ENCODE measurements around the gene SKA2.
A peak's percentile ranks its signal among the peaks of the same experiment; 100 is the strongest.

Gene SKA2

DNA sequence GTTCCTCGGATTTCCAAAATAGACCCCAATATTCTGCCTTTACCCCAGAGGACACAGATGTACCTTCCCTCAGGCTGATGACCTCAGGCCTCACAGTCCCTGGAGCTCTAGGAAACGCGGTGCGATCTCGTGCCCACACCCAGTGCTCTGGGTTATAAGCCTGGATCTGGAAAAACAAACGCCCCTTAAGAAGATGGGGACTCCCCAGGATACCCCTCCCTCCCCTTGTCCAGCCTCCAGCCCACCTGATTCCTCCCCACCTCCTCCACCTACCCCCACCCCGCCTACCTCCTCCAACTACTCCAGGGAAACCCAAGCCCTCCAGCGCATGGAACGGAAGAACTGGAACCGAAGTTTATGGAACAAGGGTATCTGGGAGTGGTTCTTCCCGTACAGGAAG, 19.7 kb upstream of the SKA2 start:
- Histone ChIP-seq H3K9me3 (ENCODE audit: control insufficient read depth, low read length) (no peaks in the 10 kb centered on the region), H3K27me3 (ENCODE audit: control insufficient read depth, insufficient read depth, low read length) (no peaks in the 10 kb centered on the region), H3K4me3 (ENCODE audit: low read length) (no peak overlapping the region), H3K36me3 (ENCODE audit: control insufficient read depth, insufficient read depth, low read length) (no peaks in the 10 kb centered on the region), H3K9ac (ENCODE audit: low read length) (no peak overlapping the region), H3K4me1 (ENCODE audit: control insufficient read depth, insufficient read depth, low read length) (no peaks in the 10 kb centered on the region)

GRCh38 chr17:59172436-59173004, 17.5 kb upstream of the SKA2 start:
- no peak overlapping the region for H3K9ac ChIP-seq (ENCODE audit: low read length)
- H3K36me3 ChIP-seq (ENCODE audit: control insufficient read depth, insufficient read depth, low read length) = no peaks in the 10 kb centered on the region
- no peaks in the 10 kb centered on the region for H3K9me3 ChIP-seq (ENCODE audit: control insufficient read depth, low read length)
- H3K27me3 ChIP-seq (ENCODE audit: control insufficient read depth, insufficient read depth, low read length) = no peaks in the 10 kb centered on the region
- no peaks in the 10 kb centered on the region for H3K4me1 ChIP-seq (ENCODE audit: control insufficient read depth, insufficient read depth, low read length)
- no peak overlapping the region for H3K4me3 ChIP-seq (ENCODE audit: low read length)

- no peaks in the 10 kb centered on the region for H3K4me1 ChIP-seq (ENCODE audit: control insufficient read depth, insufficient read depth, low read length)
- H3K4me3 ChIP-seq (ENCODE audit: low read length) = no peak overlapping the region
- H3K9me3 ChIP-seq (ENCODE audit: control insufficient read depth, low read length) = no peaks in the 10 kb centered on the region
- no peaks in the 10 kb centered on the region for H3K27me3 ChIP-seq (ENCODE audit: control insufficient read depth, insufficient read depth, low read length)
- no peaks in the 10 kb centered on the region for H3K36me3 ChIP-seq (ENCODE audit: control insufficient read depth, insufficient read depth, low read length)
- H3K9ac ChIP-seq (ENCODE audit: low read length) = no peak overlapping the region
Measured at GRCh38 chr17:59167571-59168001, 12.6 kb upstream of the SKA2 start.

DNA sequence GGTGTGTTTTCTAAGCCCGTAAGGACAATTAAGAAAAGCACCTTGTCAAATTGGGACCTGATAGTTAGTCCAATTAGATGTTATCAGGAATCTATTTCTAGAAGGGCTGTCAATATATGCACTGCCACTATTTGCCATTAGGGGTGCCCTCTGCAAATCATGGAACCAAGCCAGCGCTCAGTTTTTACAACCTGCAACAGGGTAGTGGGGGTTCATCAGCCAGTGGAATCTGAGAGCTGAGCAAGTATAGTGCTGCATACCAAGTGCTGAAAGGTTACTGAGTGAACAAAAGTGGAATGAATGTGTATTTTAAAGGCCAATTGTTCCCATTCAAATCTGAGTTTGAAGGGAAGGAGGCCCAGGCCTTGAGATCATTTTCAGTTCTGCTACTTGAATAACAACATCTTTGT, 11.0 kb upstream of the SKA2 start:
- H3K9ac ChIP-seq (ENCODE audit: low read length) = no peak overlapping the region
- no peaks in the 10 kb centered on the region for H3K36me3 ChIP-seq (ENCODE audit: control insufficient read depth, insufficient read depth, low read length)
- no peaks in the 10 kb centered on the region for H3K27me3 ChIP-seq (ENCODE audit: control insufficient read depth, insufficient read depth, low read length)
- H3K9me3 ChIP-seq (ENCODE audit: control insufficient read depth, low read length) = no peaks in the 10 kb centered on the region
- no peaks in the 10 kb centered on the region for H3K4me1 ChIP-seq (ENCODE audit: control insufficient read depth, insufficient read depth, low read length)
- H3K4me3 ChIP-seq (ENCODE audit: low read length) = no peak overlapping the region

DNA sequence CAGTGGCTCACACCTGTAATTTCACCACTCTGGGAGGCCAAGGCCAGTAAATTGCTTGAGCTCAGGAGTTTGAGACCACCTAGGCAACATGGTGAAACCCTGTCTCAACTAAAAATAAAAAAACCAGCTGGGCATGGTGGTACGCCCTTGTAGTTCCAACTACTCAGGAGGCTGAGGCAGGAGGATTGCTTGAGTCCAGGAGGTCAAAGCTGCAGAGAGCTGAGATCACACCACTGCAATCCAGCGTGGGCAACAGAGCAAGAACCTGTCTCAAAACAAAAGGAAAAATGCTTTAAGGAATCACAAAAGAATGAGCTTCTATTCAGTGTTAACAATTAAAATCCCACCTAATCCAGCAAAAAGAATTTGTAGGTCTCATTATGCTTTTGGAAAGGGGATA, 6.5 kb upstream of the SKA2 start:
- no peaks in the 10 kb centered on the region for H3K9me3 ChIP-seq (ENCODE audit: control insufficient read depth, low read length)
- peaks cover 9% of the 10 kb centered on the region for H3K4me1 ChIP-seq (ENCODE audit: control insufficient read depth, insufficient read depth, low read length)
- H3K4me3 ChIP-seq (ENCODE audit: low read length) = no peak overlapping the region
- H3K36me3 ChIP-seq (ENCODE audit: control insufficient read depth, insufficient read depth, low read length) = no peaks in the 10 kb centered on the region
- H3K9ac ChIP-seq (ENCODE audit: low read length) = no peak overlapping the region
- H3K27me3 ChIP-seq (ENCODE audit: control insufficient read depth, insufficient read depth, low read length) = no peaks in the 10 kb centered on the region

- Histone ChIP-seq H3K4me1 (ENCODE audit: control insufficient read depth, insufficient read depth, low read length) (peaks cover 17% of the 10 kb centered on the region), H3K36me3 (ENCODE audit: control insufficient read depth, insufficient read depth, low read length) (no peaks in the 10 kb centered on the region), H3K27me3 (ENCODE audit: control insufficient read depth, insufficient read depth, low read length) (no peaks in the 10 kb centered on the region), H3K9me3 (ENCODE audit: control insufficient read depth, low read length) (no peaks in the 10 kb centered on the region), H3K9ac (ENCODE audit: low read length) (no peak overlapping the region), H3K4me3 (ENCODE audit: low read length) (no peak overlapping the region)
Measured at GRCh38 chr17:59160157-59161025, 5.4 kb upstream of the SKA2 start.

DNA sequence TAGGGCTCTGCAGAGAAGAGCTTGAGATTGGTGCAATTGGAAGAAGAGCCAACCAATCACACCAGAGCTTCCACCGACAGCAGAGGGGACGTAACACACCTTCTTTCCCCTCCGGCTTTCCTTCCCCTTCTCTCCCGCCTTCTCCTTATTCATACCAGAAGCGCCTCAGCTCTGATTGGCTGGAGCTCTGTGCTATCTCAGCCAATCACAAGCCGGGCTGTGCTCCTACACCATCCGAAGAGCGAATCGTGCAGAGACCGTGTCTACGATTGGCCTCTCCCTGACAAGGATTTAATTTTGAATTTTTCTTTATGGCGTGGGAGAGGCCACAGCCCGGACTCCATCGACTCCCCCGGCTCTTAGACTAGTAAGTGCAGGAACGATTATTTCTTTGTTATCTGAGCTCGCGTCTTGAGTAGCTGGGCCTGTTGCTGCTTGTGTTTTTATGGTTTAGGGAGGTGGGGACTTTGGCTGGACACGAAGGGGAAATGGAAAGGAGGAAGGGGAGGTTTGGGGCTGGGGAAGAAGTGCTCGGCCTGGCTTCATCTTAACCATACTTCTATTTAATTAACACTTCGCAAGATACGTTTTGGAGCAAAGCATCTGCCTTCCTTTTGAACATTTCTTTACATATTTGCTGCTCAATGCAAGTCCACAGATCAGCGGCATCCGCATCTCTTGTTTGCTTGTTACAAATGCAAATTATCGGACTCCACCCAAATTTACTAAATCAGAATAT, 622 bp upstream of the SKA2 start, which contains the start of gene PRR11:
Gene PRR11 (plus strand): TSS at position 308 of the 739 bp plus-strand sequence. CDS start 14,007 bp downstream, outside the sequence.
- Histone ChIP-seq H3K4me1 (ENCODE audit: control insufficient read depth, insufficient read depth, low read length) (peaks cover 17% of the 10 kb centered on the region), H3K27me3 (ENCODE audit: control insufficient read depth, insufficient read depth, low read length) (no peaks in the 10 kb centered on the region), H3K9me3 (ENCODE audit: control insufficient read depth, low read length) (no peaks in the 10 kb centered on the region), H3K9ac (ENCODE audit: low read length) (peak within 1 kb of the TSS; percentile 65), H3K4me3 (ENCODE audit: low read length) (peak within 1 kb of the TSS; percentile 53), H3K36me3 (ENCODE audit: control insufficient read depth, insufficient read depth, low read length) (no peaks in the 10 kb centered on the region)

DNA sequence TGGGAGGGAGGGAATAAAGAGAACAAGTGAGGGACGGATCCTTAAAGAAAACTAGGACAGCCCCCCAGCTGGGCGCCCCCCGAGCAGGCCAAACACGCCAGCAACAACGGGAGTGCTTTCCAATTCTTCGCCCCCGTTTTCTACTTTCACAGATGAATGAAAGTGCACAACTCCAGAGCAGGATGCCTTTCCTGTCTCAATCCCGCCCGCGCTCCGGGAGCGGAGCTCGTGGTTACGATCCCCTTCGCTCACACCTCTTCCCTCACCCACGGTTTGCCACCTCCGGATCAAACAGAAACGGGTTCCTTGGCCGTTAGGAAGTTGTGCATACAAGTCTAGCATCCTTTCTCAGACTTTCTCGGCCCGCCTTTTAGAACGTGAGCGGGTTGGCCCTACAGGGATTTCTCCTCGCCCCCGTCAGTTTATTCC, 680 bp downstream of the SKA2 start:
- Histone ChIP-seq H3K36me3 (ENCODE audit: control insufficient read depth, insufficient read depth, low read length) (no peaks in the 10 kb centered on the region), H3K9me3 (ENCODE audit: control insufficient read depth, low read length) (no peaks in the 10 kb centered on the region), H3K9ac (ENCODE audit: low read length) (peak overlapping the region; percentile 65), H3K4me3 (ENCODE audit: low read length) (peak overlapping the region; percentile 53), H3K4me1 (ENCODE audit: control insufficient read depth, insufficient read depth, low read length) (peaks cover 11% of the 10 kb centered on the region), H3K27me3 (ENCODE audit: control insufficient read depth, insufficient read depth, low read length) (no peaks in the 10 kb centered on the region)

GRCh38 chr17:59152925-59153324, 2.1 kb downstream of the SKA2 start:
- no peaks in the 10 kb centered on the region for H3K9me3 ChIP-seq (ENCODE audit: control insufficient read depth, low read length)
- H3K27me3 ChIP-seq (ENCODE audit: control insufficient read depth, insufficient read depth, low read length) = no peaks in the 10 kb centered on the region
- H3K36me3 ChIP-seq (ENCODE audit: control insufficient read depth, insufficient read depth, low read length) = no peaks in the 10 kb centered on the region
- H3K4me3 ChIP-seq (ENCODE audit: low read length) = no peak overlapping the region
- H3K9ac ChIP-seq (ENCODE audit: low read length) = no peak overlapping the region
- H3K4me1 ChIP-seq (ENCODE audit: control insufficient read depth, insufficient read depth, low read length) = peaks cover 8% of the 10 kb centered on the region

DNA sequence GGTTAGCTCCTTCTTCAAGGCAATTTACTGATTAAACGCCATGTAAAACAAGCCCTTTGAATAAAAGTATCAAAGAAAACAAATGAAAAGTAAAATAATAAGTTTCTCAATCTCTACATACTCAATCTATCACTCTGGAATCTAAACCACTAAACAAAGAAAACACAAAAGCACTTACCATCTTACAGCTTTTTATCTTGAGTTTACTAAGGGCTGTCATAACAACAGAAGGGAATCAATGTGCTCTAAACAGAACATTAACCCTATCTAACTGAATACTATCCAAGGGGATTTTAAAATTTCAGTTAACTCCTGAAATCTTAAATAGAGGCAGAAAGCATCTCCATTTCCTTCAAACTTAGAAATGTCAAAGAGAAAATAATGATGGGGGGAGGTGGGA, 3.4 kb downstream of the SKA2 start:
- no peaks in the 10 kb centered on the region for H3K27me3 ChIP-seq (ENCODE audit: control insufficient read depth, insufficient read depth, low read length)
- no peak overlapping the region for H3K9ac ChIP-seq (ENCODE audit: low read length)
- no peak overlapping the region for H3K4me3 ChIP-seq (ENCODE audit: low read length)
- peaks cover 8% of the 10 kb centered on the region for H3K4me1 ChIP-seq (ENCODE audit: control insufficient read depth, insufficient read depth, low read length)
- no peaks in the 10 kb centered on the region for H3K36me3 ChIP-seq (ENCODE audit: control insufficient read depth, insufficient read depth, low read length)
- no peaks in the 10 kb centered on the region for H3K9me3 ChIP-seq (ENCODE audit: control insufficient read depth, low read length)

GRCh38 chr17:59151006-59151405, 4.0 kb downstream of the SKA2 start:
- no peak overlapping the region for H3K4me3 ChIP-seq (ENCODE audit: low read length)
- H3K9me3 ChIP-seq (ENCODE audit: control insufficient read depth, low read length) = no peaks in the 10 kb centered on the region
- no peaks in the 10 kb centered on the region for H3K36me3 ChIP-seq (ENCODE audit: control insufficient read depth, insufficient read depth, low read length)
- H3K4me1 ChIP-seq (ENCODE audit: control insufficient read depth, insufficient read depth, low read length) = peaks cover 4% of the 10 kb centered on the region
- H3K27me3 ChIP-seq (ENCODE audit: control insufficient read depth, insufficient read depth, low read length) = no peaks in the 10 kb centered on the region
- H3K9ac ChIP-seq (ENCODE audit: low read length) = no peak overlapping the region

Data from mucosa of stomach (tissue), 1 donor.